ENCODE results near the gene CNTN1. TPM values are rescaled to one million over a fixed set of nuclear protein-coding genes. Genes with fewer than 3 reads are reported as not detected.

Gene CNTN1
- total and polyA plus RNA-seq, 2 of the 4 experiments (the other 2 are of a cell fraction), result 0.10 to 0.18 TPM

DNA sequence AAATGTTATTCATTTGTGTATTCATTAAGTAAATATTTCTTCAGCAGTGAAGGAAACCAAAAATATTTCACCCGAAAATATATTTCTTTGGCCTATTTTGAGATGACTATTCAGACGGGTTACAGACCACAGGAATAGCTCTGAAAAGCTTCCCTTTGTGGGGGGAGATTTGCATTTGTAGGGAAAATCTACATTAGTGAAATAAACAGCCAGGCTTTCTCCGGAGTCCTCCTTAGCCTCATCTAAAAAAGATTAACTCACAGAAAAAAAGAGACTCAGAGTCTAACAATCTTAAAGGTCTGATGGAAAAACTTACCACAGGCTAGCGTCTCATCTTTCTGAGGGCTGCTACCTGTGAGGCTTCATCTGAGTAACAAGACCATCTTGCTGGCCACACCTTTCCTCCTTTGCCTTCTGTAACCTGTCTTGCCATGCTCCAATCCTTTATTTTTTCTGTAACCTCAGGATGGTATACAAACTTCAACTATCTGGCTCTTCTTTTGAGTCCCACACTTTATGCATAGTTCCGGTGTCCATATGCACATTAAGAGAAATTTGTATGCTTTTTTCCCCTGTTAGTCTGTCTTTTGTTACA lies 100.7 kb downstream of the CNTN1 start:
- H3K9ac ChIP-seq (ENCODE audit: low read depth, low read length), result no peak overlapping the region
- no peaks in the 10 kb centered on the region for H3K9me1 ChIP-seq (ENCODE audit: insufficient read depth, low read length)
- no peak overlapping the region for H2BK120ac ChIP-seq (ENCODE audit: low read depth, low read length)
- no peak overlapping the region for H3K27ac ChIP-seq (ENCODE audit: insufficient read depth, low read length)
- no peak overlapping the region for H3K4me3 ChIP-seq (ENCODE audit: insufficient read depth, low read depth, low read length)
- DNase-seq (no peak), ATAC-seq (ENCODE audit: low read depth) (no peak)
- H3K23ac ChIP-seq (ENCODE audit: low read depth, low read length), result no peak overlapping the region
- H4K5ac ChIP-seq (ENCODE audit: low read depth, low read length), result no peak overlapping the region
- H3K4ac ChIP-seq (ENCODE audit: low read depth, low read length), result no peak overlapping the region
- no peaks in the 10 kb centered on the region for H4K20me1 ChIP-seq (ENCODE audit: insufficient read depth, low read length)
- no peak overlapping the region for H2AK5ac ChIP-seq (ENCODE audit: low read depth, low read length)
- H2AK9ac ChIP-seq (replicated peaks; ENCODE audit: low read depth, low read length, poor library complexity), result no peak overlapping the region
- no peaks in the 10 kb centered on the region for H3K36me3 ChIP-seq (ENCODE audit: control insufficient read depth, insufficient read depth, low read length)
- H3K27me3 ChIP-seq (ENCODE audit: control insufficient read depth, insufficient read depth, low read length), result no peaks in the 10 kb centered on the region
- WGBS, 2 experiments (ENCODE audit: extremely low coverage in 2 of 2, insufficient read length in 1 of 2), result no CpG with 5 or more reads among the region's 5 CpGs
- no peak for TF ChIP-seq CEBPB (IDR thresholded peaks at IDR 0.05; ENCODE audit: low read depth, low read length)
- no peak for TF ChIP-seq POLR2A (IDR thresholded peaks at IDR 0.05; ENCODE audit: low read depth, low read length)
- no peak for TF ChIP-seq FOS (IDR thresholded peaks at IDR 0.05; ENCODE audit: low read depth, low read length)
- no peak overlapping the region for H2BK20ac ChIP-seq (ENCODE audit: low read depth, low read length)
- H4K8ac ChIP-seq (ENCODE audit: low read depth in 2 of 2, low read length in 2 of 2), result no peak overlapping the region
- H3K4me2 ChIP-seq (ENCODE audit: low read depth, low read length), result no peak overlapping the region
- intact Hi-C loops (cut with micrococcal nuclease), result no loop called here
- dilution Hi-C loops (cut with HindIII; ENCODE audit: low sequenced_read_pairs, unreplicated experiment), result no loop called here
- no peak overlapping the region for H2AFZ ChIP-seq (replicated peaks; ENCODE audit: low read length, poor library complexity)
- no peaks in the 10 kb centered on the region for H3K79me1 ChIP-seq (ENCODE audit: low read depth in 1 of 2, low read length in 2 of 2)
- H2BK5ac ChIP-seq (ENCODE audit: low read depth, low read length, poor library complexity, severe bottlenecking), result no peak overlapping the region
- H3K14ac ChIP-seq (replicated peaks; ENCODE audit: low read depth, low read length), result no peak overlapping the region
- ChIA-PET CTCF (no interaction called here), POLR2A (ENCODE audit: unreplicated experiment) (no interaction called here)
- no peak overlapping the region for H2BK15ac ChIP-seq (ENCODE audit: low read depth, low read length)
- H3K18ac ChIP-seq (ENCODE audit: low read depth, low read length), result no peak overlapping the region
- no peaks in the 10 kb centered on the region for H3K4me1 ChIP-seq (ENCODE audit: control insufficient read depth, insufficient read depth, low read length)
- no peaks in the 10 kb centered on the region for H3K9me3 ChIP-seq (ENCODE audit: control insufficient read depth, insufficient read depth, low read length)
- BruUV-seq (replicated peaks), result no TSS peak
- H4K91ac ChIP-seq (ENCODE audit: insufficient read depth, low read depth, low read length), result no peak overlapping the region
- no peak overlapping the region for H3K56ac ChIP-seq (ENCODE audit: extremely low read depth, insufficient read depth, low read length)
- in situ Hi-C loops (cut with MboI; ENCODE audit: low sequenced_read_pairs), result no loop called here

Data from IMR-90 (cell line).